ENCODE measurements around the gene RBMS3.

DNA sequence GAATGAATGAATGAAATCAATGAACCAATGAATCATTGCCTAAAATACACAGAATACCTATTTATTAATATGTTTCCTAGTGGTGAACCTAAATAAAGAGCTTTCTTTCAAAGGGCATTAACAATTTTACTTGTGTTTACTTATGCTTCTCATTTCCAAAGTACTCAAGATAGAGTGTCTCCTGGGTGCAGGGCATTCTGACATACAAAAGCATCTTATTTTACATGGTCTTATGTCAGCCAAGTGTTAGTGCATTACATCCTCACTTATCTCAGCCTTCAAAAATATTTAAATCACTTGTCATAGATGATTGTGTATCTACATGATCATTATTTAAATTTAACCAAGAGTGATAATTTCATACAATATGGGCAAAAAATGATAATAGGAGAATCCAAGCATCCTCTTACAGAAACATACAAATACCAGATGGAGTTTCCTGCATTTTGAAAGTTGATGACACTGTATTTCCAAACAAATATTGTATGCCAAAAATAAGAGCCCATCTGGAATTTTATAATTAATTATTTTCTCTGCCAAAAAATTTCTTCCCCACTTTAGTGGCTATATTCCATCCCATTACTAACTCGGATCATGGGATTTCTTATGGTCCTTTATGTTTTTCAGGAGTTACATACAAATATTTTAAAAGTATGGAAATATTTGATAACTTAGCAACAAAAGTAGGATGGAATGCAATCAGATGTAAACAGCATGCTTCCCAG lies 279.0 kb downstream of the RBMS3 start:
- TF ChIP-seq, protein P1, sequence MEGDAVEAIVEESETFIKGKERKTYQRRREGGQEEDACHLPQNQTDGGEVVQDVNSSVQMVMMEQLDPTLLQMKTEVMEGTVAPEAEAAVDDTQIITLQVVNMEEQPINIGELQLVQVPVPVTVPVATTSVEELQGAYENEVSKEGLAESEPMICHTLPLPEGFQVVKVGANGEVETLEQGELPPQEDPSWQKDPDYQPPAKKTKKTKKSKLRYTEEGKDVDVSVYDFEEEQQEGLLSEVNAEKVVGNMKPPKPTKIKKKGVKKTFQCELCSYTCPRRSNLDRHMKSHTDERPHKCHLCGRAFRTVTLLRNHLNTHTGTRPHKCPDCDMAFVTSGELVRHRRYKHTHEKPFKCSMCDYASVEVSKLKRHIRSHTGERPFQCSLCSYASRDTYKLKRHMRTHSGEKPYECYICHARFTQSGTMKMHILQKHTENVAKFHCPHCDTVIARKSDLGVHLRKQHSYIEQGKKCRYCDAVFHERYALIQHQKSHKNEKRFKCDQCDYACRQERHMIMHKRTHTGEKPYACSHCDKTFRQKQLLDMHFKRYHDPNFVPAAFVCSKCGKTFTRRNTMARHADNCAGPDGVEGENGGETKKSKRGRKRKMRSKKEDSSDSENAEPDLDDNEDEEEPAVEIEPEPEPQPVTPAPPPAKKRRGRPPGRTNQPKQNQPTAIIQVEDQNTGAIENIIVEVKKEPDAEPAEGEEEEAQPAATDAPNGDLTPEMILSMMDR (IDR thresholded peaks at IDR 0.05): no peak
- no peak for TF ChIP-seq POLR2A (IDR thresholded peaks at IDR 0.05)
